Activated CD4-positive, CD25-positive, alpha-beta regulatory T cell treated with anti-CD3 and anti-CD28 coated beads, Interleukin-2, amount 50 U/mL, for 72 hours (primary cell): ENCODE data around the gene TNFAIP1.
"Not testable (repeated sequence)": the region's sequence is repeated elsewhere in the genome, so short reads cannot be mapped to it uniquely, and the experiment has no call there.

Source experiments
- DNase-seq: peaks from one replicate; pipeline ENCODE4 v3.0.0; 2021

The TNFAIP1 gene

DNA sequence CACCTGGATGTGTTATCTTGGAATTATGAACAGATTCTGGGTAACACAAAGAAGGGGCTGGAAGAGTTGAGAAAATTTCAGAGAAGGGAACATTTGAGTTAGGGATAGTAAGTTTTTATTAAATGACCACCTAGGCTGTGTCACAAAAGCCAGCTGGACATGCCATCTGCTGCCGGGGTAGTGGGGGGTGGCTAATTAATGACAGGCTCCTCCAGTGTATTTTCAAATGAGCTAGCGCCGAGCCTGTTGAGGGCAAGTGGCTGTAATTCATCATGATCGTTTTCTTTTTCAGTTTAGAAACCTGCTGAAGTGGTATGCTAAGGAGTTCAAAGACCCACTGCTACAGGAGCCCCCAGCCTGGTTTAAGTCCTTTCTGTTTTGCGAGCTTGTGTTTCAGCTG, 10.3 kb upstream of the TNFAIP1 start:
- no peak for DNase-seq

DNA sequence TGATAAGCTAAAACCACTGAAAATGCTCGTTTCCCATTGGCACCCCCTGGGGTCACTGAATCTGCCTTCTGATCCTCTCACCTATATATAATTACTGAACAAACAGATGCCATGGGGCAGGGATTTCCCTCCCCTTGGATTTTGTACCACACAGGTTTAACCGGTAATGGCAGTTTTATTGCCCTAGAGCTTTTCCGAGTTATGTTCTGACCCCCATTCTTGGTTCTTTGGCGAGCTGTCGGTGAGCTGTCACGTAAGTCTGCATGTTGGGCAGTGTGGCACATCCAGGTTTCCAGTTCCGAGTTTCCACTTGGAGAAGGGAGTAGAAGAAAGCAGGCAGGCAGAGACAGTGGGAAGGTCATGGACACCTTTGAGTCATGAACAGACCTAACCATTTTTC, 9.4 kb upstream of the TNFAIP1 start:
- no peak for DNase-seq

DNA sequence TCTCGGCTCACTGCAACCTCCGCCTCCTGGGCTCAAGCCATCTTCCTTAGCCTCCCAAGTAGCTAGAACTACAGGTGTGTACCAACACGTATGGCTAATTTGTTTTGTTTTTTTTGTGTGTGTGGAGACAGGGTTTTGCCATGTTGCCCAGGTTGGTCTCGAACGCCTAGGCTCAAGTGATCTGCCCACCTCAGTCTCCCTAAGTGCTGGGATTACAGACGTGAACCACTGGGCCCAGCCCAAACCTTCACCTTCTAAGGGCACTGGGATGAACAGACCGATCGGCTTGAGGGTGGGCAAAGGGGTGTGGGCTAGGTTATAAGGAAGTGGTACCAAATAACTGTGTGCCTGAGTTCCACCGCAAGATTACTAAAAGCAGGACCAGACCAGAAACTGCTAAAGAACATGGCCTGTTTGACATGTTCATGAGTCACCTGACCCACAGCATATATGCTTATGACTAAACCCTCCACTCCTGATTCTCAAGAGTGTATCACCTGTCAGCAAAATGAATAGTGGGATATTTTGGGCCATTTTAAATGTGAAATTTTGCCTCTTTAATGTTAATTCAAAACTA, 8.4 kb upstream of the TNFAIP1 start:
- no peak for DNase-seq

DNA sequence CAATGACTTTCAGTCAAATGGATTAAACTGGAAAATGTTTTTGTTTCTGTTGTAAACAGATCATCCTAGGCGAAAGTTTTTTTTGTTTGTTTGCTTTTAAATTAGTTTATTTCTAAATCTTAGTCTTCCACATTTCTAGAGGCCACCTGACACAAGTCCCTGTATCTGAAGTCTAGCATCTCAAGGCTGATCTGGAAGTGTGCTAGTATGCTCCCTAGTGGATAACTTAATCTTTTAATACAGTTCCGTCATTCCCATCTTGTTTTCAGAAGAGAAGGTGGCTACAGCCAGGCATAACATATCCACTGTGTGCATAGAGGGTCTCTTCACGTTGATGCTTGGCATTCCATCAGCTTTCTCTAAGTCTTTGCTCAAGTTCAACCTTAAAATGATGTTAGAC, 7.9 kb upstream of the TNFAIP1 start:
- no peak for DNase-seq

DNA sequence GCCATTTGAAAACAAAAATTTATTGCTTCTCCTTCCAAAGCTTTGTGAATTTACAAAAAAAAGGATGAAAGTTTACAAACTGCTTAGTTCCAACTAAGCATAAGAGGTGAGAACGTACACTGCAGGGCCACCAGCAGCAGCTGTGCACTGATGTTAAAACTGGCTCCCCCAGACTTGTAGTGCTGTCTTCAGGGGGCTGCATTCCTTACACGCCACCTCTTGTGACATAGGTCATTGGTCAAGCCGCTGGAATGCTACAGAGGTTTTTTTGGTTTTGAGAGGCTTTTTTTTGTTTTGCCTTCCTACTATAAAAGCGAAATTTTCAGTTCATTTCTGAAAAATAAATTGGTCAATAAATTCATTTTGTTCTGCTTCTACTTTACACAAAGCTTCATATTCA, 7.2 kb upstream of the TNFAIP1 start:
- DNase-seq: no peak

DNA sequence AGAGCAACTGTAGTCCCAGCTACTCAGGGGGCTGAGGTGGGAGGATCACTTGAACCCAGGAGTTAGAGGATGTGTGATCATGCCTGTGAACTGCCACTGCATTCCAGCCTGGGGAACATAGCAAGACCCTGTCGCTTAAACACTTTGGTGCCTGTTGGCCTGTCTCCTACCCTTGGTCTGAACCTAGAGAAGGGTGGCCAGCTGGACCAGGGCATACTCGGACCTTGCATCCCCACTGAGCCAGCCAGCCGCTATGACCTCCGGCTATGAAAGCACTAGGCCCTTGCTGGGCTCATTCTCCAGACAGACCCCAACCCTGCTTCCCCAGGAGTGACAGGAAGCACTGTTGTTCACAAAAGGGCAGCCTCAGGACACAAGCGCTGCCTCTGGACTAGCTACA, 4.9 kb upstream of the TNFAIP1 start:
- DNase-seq: no peak

DNA sequence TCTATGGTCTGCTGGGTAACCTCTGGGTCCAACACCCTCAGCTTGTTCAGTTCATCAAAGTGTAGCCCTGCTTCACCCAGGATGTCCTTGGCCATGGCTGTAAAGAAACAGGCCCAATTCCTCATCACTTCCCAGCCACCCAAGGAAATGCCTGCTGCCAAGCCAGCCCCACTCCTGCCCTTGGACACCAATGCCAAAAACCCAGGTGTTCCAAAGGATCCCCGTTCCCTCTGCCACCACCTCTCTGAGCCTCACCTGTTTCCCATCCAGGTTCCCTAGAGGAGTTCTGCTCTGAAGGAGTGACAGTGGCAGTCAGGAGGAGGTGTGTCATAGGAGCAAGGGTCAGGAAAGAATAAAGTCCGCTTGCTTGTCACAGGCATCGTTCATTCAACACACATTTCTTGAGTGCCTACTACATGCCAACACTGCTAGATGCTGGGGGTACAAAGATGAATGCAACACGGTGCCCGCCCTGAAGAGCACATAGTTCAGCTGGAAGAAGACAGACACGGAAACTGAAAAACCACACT, 3.6 kb upstream of the TNFAIP1 start:
- no peak for DNase-seq

DNA sequence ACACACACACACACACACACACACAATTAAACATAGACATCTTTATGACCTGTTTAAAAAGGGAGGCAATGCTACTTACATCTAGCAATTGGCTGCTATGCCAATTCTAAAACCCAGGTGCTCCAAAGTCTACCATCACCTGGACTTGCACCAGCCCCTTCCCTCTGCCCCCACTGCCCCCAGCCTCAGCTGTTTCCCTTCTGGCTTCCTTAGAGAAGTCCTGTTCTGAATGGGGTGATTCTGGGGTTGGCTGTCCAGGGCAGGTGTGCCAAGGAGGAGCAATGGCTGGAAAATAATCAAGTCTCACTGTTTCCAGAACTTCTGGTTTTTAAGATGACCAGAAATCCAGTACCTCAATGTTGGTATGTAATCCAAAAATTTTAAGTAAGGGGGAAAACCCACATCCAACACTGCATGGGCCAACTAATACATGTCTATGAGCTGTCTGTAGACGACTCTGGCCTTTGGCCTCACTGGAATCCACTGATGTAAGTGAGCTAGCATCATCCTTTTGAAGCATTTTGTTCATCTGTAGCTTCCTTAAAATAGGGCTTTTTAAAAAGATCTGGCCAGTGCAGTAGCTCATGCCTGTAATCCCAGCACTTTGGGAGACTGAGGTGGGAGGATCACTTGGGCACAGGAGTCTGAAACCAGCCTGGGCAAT, 2.3 kb upstream of the TNFAIP1 start:
- no peak for DNase-seq

DNA sequence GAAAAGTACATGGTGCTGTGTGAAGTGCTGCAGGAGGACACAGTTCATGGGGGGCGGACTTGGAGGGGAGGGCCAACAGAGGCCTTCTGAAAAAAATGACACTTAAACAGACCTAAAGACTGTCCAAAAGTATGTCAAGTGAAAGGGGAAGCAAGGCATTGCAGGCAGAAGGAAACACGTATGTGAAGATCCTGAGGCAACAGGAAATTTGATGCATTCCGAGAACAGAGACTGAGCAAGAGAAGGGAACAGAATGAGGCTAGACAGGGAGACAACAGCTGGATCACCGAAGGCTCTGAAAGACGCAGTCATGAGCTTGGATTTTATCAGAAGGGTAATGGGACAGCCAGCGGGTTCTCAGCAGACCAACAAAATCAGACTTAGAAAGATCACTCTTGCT, 1.4 kb upstream of the TNFAIP1 start:
- no peak for DNase-seq

DNA sequence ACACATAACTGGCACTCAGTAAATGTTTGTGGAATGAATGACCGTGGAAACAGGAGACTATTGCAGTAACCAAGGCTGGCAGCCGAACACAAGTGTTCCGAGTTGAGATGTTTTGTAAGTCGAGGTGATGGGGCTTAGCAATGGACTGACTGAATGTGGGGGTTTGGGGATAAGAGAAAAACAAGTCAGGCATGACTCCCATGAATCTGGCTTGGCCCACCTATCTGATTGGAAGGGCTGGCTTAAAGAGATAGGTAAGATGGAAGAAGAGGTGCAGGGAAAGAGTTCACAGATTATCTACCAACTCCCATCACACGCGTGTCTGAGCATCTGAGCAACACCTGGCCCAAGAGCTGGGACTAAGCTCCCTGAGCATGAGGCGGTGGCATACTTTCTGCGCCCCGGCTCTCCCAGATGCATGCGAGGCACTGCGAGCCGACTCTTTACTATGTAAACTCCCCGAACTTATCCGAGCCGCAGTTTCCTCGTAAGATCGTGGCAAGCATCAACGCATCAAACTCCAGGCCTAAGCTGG, 828 bp upstream of the TNFAIP1 start:
- no peak for DNase-seq

DNA sequence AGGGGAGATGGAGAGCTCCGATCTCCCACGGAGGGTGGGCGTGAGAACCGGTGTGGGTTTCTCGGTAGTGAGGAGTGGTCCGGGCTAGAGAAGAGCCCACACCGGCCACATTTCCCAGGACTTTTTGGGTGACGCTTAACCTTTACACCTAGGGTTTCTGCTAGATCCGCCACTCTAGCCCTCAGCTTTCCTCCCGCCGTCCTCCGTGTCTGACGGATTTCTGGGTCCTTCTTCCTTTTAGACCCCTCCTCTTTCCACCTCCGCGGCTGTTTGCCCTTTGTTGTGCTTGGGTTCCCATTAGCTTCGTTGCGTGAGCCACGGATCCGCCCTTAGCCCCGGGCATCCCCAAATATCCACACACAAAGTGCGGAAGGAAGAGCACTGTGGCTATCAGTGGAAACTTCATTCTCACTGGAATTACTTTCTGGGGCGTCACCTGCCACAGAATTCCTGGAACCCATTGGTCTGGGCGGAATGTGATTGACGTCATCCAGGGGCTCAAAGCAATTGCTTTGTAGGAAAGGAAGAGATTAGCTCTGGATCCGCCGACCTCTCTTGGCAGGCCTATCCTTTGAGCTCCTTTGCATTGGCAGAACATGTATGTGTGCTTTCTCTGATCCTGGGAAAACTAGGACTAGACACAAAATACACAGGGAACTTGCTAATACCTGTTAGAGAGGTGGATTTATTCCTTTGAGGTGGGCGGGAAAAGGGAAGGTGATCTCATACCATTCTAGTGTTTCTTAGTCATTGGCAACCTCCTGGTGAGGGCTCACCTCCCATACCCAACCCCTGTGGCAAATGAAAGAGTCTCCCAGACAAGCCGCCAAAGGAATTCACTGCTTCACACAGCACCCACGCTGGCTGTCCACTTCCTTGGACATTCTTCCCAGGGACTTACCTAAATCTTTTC, 654 bp downstream of the TNFAIP1 start:
- DNase-seq: no peak

DNA sequence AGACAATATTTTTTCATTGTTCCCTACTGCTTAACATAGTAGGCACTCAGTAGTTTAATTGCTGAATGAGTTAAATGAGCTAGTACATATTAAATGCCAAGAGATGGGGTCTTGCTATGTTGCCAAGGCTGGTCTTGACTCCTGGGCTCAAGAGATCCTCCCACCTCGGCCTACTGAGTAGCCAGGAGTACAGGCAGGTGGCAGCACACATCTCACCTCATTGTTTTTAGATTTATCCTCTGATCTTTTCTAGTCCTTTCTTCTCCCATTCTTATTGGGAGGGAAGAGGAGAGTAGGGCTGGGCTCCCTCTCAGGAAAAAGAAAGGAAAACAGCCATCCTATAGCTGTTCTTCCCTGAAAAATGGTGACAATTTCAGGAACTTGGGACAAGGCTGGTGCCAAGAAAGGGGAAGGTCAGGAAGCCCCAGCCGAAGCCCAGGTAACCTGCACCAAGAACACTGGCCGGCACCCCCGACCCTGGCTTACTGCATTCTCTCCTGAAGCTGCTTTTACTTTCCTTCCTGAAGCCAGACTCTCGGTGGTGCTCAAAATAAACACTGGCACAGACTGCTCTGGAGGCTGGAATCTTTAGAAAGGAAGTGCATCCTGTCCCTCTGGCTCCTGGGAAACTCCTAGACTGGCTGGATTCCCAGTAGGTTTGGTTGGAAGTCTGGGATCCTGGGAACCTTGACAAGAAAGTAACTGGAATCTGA, 2.7 kb downstream of the TNFAIP1 start:
- DNase-seq: no peak

DNA sequence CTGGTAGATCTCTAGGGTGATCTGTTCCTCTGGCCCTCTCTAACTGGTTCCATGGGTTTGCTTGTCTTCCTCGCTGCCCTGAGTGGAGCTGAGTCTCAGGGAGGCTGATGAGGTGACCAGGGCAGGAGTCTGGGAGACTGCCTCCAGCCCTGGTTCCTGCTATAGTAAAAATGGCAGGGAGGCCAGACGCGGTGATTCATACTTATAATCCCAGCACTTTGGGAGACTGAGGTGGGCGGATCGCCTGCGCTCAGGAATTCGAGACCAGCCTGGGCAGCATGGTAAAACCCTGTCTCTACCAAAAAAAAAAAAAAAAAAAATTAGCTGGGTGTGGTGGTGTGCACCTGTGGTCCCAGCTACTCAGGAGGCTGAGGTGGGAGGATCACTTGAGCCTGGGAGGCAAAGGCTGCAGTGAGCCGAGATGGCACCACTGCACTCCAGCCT, 3.2 kb downstream of the TNFAIP1 start:
- not testable (repeated sequence) for DNase-seq

DNA sequence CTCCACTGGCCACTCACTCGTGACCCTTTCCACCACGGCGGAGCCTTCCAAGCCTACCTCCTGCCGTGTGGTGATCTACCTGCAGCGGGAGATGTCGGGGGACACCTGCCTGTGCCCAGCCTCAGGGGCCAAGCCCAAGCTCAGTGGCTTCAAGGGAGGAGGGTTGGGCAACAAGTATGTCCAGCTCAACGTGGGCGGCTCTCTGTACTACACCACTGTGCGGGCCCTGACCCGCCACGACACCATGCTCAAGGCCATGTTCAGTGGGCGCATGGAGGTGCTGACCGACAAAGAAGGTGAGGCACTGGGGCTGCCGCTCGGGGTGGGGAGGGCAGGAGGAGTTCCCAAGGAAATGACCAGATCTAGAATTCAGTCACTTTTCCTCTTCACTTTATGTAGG, 3.9 kb downstream of the TNFAIP1 start:
- DNase-seq: no peak

DNA sequence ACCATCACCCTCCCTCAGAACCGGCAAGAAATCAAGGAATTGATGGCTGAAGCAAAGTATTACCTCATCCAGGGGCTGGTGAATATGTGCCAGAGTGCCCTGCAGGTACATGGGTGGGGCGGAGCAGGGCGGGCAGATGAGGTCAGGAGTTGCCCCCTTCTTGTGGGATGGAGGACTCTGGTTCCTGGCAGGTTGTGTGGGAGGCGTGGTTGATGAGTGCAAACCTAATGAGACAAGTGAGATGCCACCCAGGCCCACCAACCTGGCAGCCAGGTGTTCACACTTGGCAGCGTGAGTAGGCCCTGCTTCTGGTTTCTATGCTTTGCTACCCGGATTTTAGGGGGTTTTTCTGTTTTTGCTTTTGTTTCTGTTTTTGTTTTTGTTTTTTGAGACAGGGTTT, 4.8 kb downstream of the TNFAIP1 start:
- no peak for DNase-seq

DNA sequence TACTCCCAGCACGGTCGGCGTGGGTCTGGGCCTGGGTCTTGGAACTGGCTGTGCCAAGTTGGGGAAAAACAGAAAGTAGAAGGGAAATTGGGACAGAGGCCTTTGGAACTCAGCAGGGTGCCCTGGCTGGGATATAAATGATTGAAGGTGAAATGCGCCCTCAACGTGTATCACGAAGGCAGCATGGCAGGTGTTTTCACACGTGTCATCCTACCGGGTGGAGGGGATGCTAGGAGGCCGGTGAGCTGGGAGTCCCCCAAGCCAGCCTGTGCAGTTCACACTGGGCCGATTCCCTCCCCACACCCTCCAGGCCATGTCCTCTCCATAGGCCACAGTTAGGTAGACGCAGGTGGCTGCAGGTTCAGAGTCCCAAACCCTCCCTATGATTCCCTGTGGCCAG, 6.0 kb downstream of the TNFAIP1 start:
- DNase-seq: no peak

DNA sequence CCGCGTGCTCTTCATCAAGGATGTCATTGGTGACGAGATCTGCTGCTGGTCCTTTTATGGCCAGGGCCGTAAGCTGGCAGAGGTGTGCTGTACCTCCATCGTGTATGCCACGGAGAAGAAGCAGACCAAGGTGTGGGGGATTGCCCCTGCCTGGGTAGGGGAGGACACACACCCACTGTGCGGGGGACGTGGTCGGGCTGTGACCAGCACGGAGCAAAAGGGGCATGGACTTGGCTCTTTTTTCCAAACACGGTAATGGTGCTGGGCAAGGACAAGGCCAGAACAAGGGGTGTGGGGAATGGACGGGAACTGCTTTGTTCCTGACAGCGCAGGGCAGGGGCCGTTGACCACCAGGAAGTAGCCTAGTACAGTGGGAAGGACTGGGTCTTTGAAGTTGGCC, 6.8 kb downstream of the TNFAIP1 start:
- DNase-seq: no peak

DNA sequence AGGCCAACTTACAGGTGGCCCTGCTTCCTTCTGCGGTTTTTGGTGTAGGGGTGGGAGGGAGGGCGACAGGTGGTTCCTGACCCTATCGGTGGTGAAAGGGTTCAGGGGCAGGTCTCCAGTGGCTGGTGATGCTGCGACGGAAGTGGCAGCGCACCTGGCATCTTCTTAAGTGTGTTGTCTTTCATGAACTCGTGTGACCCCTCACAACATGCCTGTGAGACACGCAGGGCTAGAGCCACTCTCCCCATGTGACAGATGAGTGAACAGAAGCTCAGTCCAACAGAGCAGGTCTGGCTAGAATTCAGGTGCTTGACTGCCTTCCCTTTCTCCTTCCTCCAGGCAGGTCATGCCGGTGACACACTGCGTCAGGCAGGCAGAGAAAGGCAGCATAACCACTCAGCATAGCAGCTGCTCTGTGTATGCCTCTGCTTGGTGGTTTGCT, 8.0 kb downstream of the TNFAIP1 start:
- DNase-seq: no peak

DNA sequence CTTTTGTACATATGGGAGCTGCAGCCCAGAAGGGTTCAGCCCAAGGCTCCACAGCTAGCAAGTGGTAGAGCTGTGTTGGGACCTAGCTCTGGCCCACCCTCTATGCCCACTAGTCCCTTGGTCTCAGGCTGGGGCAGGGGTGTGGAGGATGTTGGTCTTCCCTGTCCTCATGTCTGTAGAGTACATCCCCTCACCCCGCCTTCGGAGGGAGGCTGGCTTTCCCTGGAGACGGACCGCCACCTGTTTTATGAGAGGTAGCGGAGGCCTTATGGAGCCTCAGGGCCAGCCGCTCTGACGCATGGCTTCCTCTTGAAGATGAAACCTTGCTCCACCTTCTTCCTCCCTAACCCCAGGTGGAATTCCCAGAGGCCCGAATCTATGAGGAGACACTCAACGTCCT, 8.4 kb downstream of the TNFAIP1 start:
- no peak for DNase-seq

DNA sequence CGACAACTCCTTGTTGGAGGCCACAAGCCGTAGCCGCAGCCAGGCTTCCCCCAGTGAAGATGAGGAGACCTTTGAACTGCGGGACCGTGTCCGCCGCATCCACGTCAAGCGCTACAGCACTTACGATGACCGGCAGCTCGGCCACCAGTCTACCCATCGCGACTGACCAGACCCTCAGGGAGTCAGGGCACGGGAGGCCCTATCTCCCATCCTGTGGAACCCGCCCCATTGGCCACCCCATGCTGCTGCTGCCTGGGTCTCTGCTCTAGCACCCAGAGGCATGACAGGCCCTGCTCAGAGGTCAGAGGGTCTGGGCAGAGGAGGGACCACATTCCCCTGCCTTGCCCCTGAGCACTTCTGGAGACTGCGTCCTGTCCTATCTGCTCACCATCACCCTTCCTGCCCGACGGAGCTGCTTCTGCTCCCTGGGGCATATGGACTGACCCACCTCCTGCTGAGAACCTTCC, 8.9 kb downstream of the TNFAIP1 start:
- DNase-seq: no peak

DNA sequence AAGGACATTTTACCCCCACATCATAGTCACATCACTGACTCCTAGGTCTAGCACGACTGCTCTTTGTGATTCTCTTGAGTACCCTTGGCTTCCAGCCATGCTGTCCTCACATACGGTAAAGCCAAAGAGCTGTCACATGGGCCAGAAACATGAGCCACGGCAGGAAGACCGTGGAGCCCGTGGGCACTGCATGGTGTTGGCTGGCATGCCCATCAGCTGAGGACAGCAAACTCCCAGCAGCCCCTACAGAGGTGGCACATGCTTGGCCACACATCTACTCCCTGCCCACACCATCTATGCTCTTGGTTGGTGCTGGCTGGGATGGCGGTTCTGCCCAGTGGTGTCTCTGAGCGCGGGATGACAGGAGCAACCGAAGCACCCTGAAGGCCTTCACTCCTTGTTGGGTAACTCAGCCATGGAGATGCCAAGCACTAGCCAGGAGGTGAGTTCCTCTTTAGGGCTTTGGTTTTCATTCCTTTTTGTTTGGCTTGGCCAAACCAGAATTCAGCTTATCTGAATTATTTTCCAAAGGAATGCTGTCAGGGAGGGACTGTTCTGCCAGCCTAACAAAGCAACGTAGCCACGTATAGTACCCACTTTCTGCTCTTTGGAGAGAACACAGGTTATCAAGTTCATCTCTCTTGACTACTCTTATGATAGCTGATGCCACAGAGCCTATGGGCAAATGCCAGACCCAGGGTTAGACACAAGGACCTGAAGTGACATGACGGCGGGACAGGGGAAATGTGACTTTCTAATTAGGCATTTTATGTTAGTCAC, 10.0 kb downstream of the TNFAIP1 start:
- no peak for DNase-seq

DNA sequence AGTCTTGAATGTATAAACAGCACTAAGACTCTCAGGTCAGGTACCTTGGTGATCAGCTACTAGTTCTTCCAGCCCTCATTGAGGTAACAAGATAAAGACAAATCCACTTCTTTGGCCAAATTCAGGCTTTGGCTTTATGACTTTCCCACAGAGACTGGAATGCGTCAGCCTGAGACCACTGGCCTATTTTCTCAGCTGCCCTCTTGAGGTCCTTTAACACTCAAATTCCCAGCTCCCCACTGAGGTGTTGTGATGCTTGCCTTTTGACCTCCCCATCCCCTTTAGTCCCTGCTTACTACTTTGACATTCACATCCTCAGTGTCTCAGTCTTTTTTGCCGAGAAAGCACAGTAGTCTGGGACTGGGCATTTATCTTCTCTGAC, 10.6 kb downstream of the TNFAIP1 start:
- no peak for DNase-seq
